ENCODE measurements around the gene DNAJC3. TPM values are rescaled to one million over a fixed set of nuclear protein-coding genes. Genes with fewer than 3 reads are reported as not detected.
"Not testable (repeated sequence)": the region's sequence is repeated elsewhere in the genome, so short reads cannot be mapped to it uniquely, and the experiment has no call there.

DNAJC3 gene
- polyA plus RNA-seq, 1 of the 3 experiments (the other 2 are of a cell fraction), result 5.8 TPM

DNA sequence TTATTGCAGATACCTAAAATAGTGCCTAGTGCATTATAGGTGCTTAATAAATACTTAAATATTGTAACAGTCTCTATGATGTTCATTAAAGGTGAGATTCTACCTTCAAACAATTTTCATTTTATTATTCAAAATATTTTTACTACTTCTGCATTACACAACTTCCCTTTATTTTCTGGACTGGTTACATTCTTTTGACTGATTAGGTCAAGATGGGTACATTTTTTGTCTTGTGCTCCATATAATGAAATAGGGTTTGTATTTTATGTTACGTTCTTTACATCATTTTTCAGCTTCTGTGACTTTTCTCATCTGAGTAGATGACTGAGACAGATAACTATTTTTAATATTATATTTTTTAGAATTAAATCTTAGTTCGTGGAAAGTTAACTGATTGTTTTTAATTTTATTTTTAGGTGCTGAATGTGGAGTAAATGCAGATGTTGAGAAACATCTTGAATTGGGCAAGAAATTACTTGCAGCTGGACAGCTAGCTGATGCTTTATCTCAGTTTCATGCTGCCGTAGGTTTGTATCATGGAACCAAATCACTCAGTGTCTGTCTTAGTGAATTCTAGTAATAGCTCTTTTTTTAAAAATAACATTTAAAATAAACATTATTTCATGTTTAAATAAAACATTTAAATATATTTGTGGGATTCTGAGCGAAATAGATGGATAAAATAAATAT lies 32.0 kb downstream of the DNAJC3 start (continued):
- TF ChIP-seq, protein P1, sequence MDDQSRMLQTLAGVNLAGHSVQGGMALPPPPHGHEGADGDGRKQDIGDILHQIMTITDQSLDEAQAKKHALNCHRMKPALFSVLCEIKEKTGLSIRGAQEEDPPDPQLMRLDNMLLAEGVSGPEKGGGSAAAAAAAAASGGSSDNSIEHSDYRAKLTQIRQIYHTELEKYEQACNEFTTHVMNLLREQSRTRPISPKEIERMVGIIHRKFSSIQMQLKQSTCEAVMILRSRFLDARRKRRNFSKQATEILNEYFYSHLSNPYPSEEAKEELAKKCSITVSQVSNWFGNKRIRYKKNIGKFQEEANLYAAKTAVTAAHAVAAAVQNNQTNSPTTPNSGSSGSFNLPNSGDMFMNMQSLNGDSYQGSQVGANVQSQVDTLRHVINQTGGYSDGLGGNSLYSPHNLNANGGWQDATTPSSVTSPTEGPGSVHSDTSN (IDR thresholded peaks at IDR 0.05), result no peak
- TF ChIP-seq SIN3A (IDR thresholded peaks at IDR 0.05; ENCODE audit: borderline replicate concordance, low read depth, low read length) (no peak), FOXM1 (IDR thresholded peaks at IDR 0.05; ENCODE audit: low read depth) (no peak), SMC3 (IDR thresholded peaks at IDR 0.05; ENCODE audit: low read depth, low read length) (no peak)
- TF ChIP-seq, protein P2, sequence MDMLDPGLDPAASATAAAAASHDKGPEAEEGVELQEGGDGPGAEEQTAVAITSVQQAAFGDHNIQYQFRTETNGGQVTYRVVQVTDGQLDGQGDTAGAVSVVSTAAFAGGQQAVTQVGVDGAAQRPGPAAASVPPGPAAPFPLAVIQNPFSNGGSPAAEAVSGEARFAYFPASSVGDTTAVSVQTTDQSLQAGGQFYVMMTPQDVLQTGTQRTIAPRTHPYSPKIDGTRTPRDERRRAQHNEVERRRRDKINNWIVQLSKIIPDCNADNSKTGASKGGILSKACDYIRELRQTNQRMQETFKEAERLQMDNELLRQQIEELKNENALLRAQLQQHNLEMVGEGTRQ (IDR thresholded peaks at IDR 0.05; ENCODE audit: borderline replicate concordance, low read depth, low read length), result no peak

DNA sequence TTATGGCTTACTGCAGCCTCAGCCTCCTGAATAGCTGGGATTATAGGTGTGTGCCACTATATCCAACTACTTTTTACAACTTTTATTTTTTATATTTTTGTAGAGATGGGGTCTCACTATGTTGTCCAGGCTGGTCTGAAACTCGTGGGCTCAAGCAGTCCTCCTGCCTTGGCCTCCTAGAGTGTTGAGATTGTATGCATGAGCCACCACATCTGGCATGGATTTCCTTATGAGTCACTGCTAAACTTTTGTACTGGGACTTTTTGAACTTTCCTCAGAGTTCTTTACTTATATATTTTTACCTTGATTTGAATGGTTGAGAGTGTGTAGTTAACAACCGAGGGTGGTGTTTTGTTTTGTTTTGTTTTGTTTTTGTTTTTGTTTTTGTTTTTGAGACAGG lies 33.4 kb downstream of the DNAJC3 start:
- H3K9ac ChIP-seq, result no peak overlapping the region
- H3K27ac ChIP-seq (ENCODE audit: low read depth in 2 of 2, low read length in 1 of 2), result no peak overlapping the region
- no peaks in the 10 kb centered on the region for H3K4me1 ChIP-seq (ENCODE audit: control insufficient read depth in 1 of 2, insufficient read depth in 2 of 2, low read depth in 1 of 2, low read length in 1 of 2)
- no peaks in the 10 kb centered on the region for H3K27me3 ChIP-seq (ENCODE audit: insufficient read depth)
- H3K79me2 ChIP-seq (ENCODE audit: insufficient read depth), result peaks cover 28% of the 10 kb centered on the region
- peaks cover 7 to 31% of the 10 kb centered on the region in 2 experiments for H3K36me3 ChIP-seq (replicated peaks in 1 of 2; ENCODE audit: control insufficient read depth in 1 of 2, insufficient read depth in 2 of 2, low read length in 1 of 2)
- no peak overlapping the region for H3K4me3 ChIP-seq (ENCODE audit: low read depth in 2 of 2, low read length in 1 of 2)
- H3K4me2 ChIP-seq, result no peak overlapping the region
- H4K20me1 ChIP-seq (ENCODE audit: insufficient read depth), result no peaks in the 10 kb centered on the region
- WGBS (ENCODE audit: low lambda C conversion rate), result 84% methylated on average over 2 of the region's 2 CpGs
- H2AFZ ChIP-seq (ENCODE audit: low read depth), result no peak overlapping the region
- DNase-seq, result no peak
- no peaks in the 10 kb centered on the region for H3F3A ChIP-seq (replicated peaks; ENCODE audit: insufficient read depth)
- TF ChIP-seq RXRA (IDR thresholded peaks at IDR 0.05; ENCODE audit: borderline replicate concordance, low read depth) (no peak), YY1 (IDR thresholded peaks at IDR 0.05; ENCODE audit: low read depth) (no peak), TEAD4 (IDR thresholded peaks at IDR 0.05; ENCODE audit: borderline replicate concordance, insufficient read depth) (no peak), EZH2phosphoT487 (IDR thresholded peaks at IDR 0.05; ENCODE audit: borderline replicate concordance, low read depth) (no peak), SMC3 (IDR thresholded peaks at IDR 0.05; ENCODE audit: low read depth, low read length) (no peak)
- TF ChIP-seq, protein P1 (IDR thresholded peaks at IDR 0.05), result no peak
- CTCF ChIA-PET, result interaction anchor here (0.7 kb wide), 1 partner anchor 124 kb away, joined by 3 read pairs; no protein-coding TSS in a partner anchor
- no peaks in the 10 kb centered on the region for H3K9me2 ChIP-seq
- no peaks in the 10 kb centered on the region; the same call in 1 of the 2 replicates for H3K9me3 ChIP-seq
- POLR2A ChIA-PET, result no interaction called here

DNA sequence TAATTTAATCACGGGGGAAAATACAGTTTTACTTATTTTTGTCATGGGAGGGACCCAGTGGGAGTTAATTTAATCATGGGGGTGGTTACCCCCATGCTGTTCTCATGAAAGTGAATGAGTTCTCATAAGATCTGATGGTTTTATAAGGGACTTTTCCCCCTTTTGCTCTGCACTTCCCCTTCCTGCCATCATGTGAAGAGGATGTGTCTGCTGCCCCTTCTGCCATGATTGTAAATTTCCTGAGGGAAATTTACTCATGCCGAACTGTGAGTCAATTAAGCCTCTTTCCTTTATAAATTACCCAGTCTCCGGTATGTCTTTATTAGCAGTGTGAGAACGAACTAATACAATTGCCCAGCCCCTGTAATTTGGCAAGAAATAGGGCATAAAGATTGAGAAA lies 35.9 kb downstream of the DNAJC3 start:
- H4K20me1 ChIP-seq (ENCODE audit: insufficient read depth); H3K4me3 ChIP-seq (ENCODE audit: low read depth in 2 of 2, low read length in 1 of 2); H3K9me3 ChIP-seq; H2AFZ ChIP-seq (ENCODE audit: low read depth); H3K27ac ChIP-seq (ENCODE audit: low read depth in 2 of 2, low read length in 1 of 2); H3K9ac ChIP-seq; H3K4me1 ChIP-seq (ENCODE audit: control insufficient read depth in 1 of 2, insufficient read depth in 2 of 2, low read depth in 1 of 2, low read length in 1 of 2); H3K27me3 ChIP-seq (ENCODE audit: insufficient read depth); H3F3A ChIP-seq (replicated peaks; ENCODE audit: insufficient read depth); POLR2A ChIA-PET; H3K4me2 ChIP-seq; H3K79me2 ChIP-seq (ENCODE audit: insufficient read depth); H3K9me2 ChIP-seq; DNase-seq: not testable (repeated sequence)
- peaks cover 7 to 28% of the 10 kb centered on the region in 2 experiments for H3K36me3 ChIP-seq (replicated peaks in 1 of 2; ENCODE audit: control insufficient read depth in 1 of 2, insufficient read depth in 2 of 2, low read length in 1 of 2)
- CTCF ChIA-PET, result interaction anchor here (1.2 kb wide), 2 partner anchors 10 to 121 kb away, joined by 3 read pairs; no protein-coding TSS in a partner anchor
- 85% methylated on average over 4 of the region's 4 CpGs for WGBS (ENCODE audit: low lambda C conversion rate)
